ENCODE data around the gene CHAD.

The CHAD gene

GRCh38 chr17:50508573-50509460 lies 40.1 kb upstream of the CHAD start:
- Histone ChIP-seq H3K4me2 (no peak overlapping the region), H3K79me2 (ENCODE audit: insufficient read depth, low read depth) (no peaks in the 10 kb centered on the region), H3K27me3 (ENCODE audit: insufficient read depth, low read depth) (no peaks in the 10 kb centered on the region), H3K27ac (no peak overlapping the region), H3K4me1 (ENCODE audit: low read depth, poor library complexity, severe bottlenecking) (no peaks in the 10 kb centered on the region), H2AFZ (ENCODE audit: low read depth) (no peak overlapping the region), H3K36me3 (ENCODE audit: insufficient read depth) (no peaks in the 10 kb centered on the region), H4K20me1 (ENCODE audit: insufficient read depth) (no peaks in the 10 kb centered on the region), H3K9ac (no peak overlapping the region), H3K4me3 (IDR thresholded peaks at IDR 0.05; ENCODE audit: insufficient read depth, low read depth, low read length) (no peak overlapping the region)
- TF ChIP-seq CTCF (conservative IDR thresholded peaks at IDR 0.05; ENCODE audit: low read depth, low read length), result no peak

DNA sequence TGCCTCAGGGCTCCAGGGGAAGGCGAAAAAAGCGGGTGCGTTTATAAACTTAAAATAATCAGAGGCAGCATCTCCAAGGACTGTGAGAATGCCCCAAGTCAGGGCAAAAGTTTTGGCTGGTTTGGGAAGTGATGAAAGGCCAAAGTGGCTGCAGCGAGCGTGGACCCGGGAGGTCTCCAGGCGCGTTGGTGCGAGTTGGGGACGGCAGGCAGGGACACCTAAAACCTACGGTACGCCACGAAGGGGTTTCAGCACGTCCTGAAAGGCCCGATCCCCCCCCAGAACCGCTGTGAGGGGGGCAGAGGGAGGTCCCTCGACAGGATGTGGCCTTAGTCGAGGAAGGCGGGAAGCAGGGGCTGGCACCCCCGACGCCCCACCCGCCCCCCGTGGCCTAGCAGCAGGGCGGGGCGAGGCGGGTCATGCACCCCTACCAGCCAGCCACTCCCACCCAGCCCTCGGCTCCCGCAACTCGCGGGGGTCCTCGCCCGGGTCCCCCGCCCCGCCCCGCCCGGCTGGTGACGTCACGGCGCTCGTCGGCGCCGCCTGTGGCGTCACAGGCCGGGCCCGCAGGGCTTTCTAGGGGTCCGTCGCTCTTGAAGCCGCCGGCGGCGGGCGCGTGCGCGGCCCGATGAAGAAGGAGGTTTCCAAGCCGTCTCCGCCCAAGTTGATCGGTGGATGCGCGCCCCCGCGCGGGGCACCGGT lies 39.3 kb upstream of the CHAD start, which contains the start of gene MYCBPAP:
TSS of gene MYCBPAP (plus strand) at position 569 of the 702 bp plus-strand sequence. CDS start 236 bp downstream, outside the sequence.
- H3K36me3 ChIP-seq (ENCODE audit: insufficient read depth), result no peaks in the 10 kb centered on the region
- no peaks in the 10 kb centered on the region for H3K4me1 ChIP-seq (ENCODE audit: low read depth, poor library complexity, severe bottlenecking)
- H3K79me2 ChIP-seq (ENCODE audit: insufficient read depth, low read depth), result no peaks in the 10 kb centered on the region
- H2AFZ ChIP-seq (ENCODE audit: low read depth), result no peak within 1 kb of the TSS
- H3K27me3 ChIP-seq (ENCODE audit: insufficient read depth, low read depth), result no peaks in the 10 kb centered on the region
- no peak for TF ChIP-seq CTCF (conservative IDR thresholded peaks at IDR 0.05; ENCODE audit: low read depth, low read length)
- H3K4me3 ChIP-seq (IDR thresholded peaks at IDR 0.05; ENCODE audit: insufficient read depth, low read depth, low read length), result no peak within 1 kb of the TSS
- no peaks in the 10 kb centered on the region for H4K20me1 ChIP-seq (ENCODE audit: insufficient read depth)
- no peak within 1 kb of the TSS for H3K4me2 ChIP-seq
- H3K9ac ChIP-seq, result no peak within 1 kb of the TSS
- no peak within 1 kb of the TSS for H3K27ac ChIP-seq

DNA sequence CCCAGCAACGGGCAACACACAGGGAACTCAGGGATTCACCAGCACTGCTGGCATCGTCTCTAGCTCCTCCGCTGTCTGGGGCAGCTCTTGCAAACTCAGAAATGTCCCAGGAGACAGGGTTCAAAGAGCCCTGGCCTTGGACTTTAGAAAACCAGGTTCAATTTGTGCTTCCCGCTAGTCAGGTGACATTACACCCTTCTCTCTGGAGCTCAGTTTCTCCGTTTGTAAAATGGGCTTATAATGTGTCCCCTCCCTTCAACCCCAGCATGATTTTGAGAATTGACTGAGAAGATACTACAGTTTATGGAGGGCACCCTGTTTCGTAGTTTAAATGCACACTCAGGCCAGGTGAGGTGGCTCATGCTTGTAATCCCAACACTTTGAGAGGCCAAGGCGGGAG lies 37.6 kb upstream of the CHAD start:
- Histone ChIP-seq H3K27me3 (ENCODE audit: insufficient read depth, low read depth) (no peaks in the 10 kb centered on the region), H3K4me3 (IDR thresholded peaks at IDR 0.05; ENCODE audit: insufficient read depth, low read depth, low read length) (no peak overlapping the region), H4K20me1 (ENCODE audit: insufficient read depth) (no peaks in the 10 kb centered on the region), H3K27ac (no peak overlapping the region), H3K79me2 (ENCODE audit: insufficient read depth, low read depth) (no peaks in the 10 kb centered on the region), H3K36me3 (ENCODE audit: insufficient read depth) (no peaks in the 10 kb centered on the region), H3K9ac (no peak overlapping the region), H2AFZ (ENCODE audit: low read depth) (no peak overlapping the region), H3K4me2 (no peak overlapping the region), H3K4me1 (ENCODE audit: low read depth, poor library complexity, severe bottlenecking) (no peaks in the 10 kb centered on the region)
- no peak for TF ChIP-seq CTCF (conservative IDR thresholded peaks at IDR 0.05; ENCODE audit: low read depth, low read length)

GRCh38 chr17:50505591-50506130 lies 37.0 kb upstream of the CHAD start:
- no peaks in the 10 kb centered on the region for H3K79me2 ChIP-seq (ENCODE audit: insufficient read depth, low read depth)
- H3K27ac ChIP-seq, result no peak overlapping the region
- no peak overlapping the region for H3K9ac ChIP-seq
- no peak overlapping the region for H3K4me3 ChIP-seq (IDR thresholded peaks at IDR 0.05; ENCODE audit: insufficient read depth, low read depth, low read length)
- no peak overlapping the region for H2AFZ ChIP-seq (ENCODE audit: low read depth)
- no peaks in the 10 kb centered on the region for H3K4me1 ChIP-seq (ENCODE audit: low read depth, poor library complexity, severe bottlenecking)
- TF ChIP-seq CTCF (conservative IDR thresholded peaks at IDR 0.05; ENCODE audit: low read depth, low read length), result no peak
- H4K20me1 ChIP-seq (ENCODE audit: insufficient read depth), result no peaks in the 10 kb centered on the region
- no peaks in the 10 kb centered on the region for H3K27me3 ChIP-seq (ENCODE audit: insufficient read depth, low read depth)
- no peak overlapping the region for H3K4me2 ChIP-seq
- H3K36me3 ChIP-seq (ENCODE audit: insufficient read depth), result no peaks in the 10 kb centered on the region

All from KMS-11 (cell line).